Germinal center (tissue), 1 donor: ENCODE measurements around the gene TSPAN5.
A peak's percentile ranks its signal among the peaks of the same experiment; 100 is the strongest.
"Not testable (repeated sequence)": the region's sequence is repeated elsewhere in the genome, so short reads cannot be mapped to it uniquely, and the experiment has no call there.

Experiments used
- DNase-seq: peaks from one replicate; pipeline ENCODE4 v3.0.0; 2012; ENCODE audit warnings: mixed read lengths, low spot score

TSPAN5 gene

DNA sequence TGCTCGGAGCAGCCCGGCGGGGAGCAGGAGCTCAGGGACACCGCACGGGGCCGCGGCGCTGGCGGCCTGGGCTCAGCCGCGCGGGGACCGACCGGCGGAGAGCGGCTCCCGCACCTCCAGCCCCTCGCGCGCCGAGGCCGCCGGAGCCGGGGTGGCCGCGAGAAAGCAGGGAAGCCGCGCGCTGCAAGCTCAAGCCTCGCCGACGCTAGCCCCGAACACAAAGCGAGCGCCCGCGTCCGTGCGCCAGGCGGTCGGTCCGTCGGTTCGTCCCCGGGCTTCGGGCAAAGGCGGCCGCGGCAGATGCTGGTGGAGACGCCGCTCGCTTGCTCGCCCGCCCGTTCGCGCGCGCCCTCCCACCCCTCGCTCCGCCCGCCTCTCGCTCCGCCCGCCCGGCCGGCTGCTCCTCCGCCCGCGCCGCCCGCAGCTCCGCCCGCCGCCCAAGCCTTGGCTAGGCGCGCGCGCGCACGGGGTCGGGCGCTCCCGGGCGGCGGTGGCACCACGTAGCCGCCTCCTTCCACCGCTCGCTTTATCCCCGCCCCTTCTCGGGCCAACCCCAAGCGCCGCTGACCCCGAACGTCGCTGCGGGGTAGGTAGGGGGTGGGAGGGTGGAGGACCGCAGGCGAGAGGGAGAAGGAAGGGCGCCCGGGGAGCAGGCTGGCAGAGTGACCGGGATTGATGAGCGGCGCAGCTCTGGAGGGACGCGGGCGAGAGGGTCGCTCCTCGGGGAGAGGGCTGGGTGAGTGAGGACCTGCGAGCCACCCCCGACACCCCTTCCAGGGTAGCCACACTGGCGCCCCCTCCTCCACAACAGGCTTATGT lies at the start of gene TSPAN5:
TSS of gene TSPAN5 (minus strand) at position 325 of the 819 bp plus-strand sequence.
- peak; percentile 82 for DNase-seq

DNA sequence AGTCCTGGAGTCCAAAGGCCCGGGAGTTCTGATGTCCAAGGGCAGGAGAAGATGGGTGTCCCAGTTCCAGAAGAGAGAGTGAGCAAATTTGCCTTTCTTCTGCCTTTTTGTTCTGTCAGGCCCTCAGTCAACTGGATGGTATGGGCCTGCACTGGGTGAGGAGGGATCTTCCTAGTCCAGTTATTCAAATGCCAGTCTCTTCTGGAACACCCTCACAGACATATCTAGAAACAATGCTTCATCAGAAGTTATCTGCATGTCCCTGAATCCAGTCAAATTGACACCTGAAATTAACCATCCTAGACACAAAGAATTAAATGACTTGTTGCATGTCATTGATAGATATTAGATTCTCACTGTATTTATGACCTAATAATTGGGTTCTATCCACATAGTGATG lies 48.5 kb upstream of the TSPAN5 start:
- DNase-seq: no peak

DNA sequence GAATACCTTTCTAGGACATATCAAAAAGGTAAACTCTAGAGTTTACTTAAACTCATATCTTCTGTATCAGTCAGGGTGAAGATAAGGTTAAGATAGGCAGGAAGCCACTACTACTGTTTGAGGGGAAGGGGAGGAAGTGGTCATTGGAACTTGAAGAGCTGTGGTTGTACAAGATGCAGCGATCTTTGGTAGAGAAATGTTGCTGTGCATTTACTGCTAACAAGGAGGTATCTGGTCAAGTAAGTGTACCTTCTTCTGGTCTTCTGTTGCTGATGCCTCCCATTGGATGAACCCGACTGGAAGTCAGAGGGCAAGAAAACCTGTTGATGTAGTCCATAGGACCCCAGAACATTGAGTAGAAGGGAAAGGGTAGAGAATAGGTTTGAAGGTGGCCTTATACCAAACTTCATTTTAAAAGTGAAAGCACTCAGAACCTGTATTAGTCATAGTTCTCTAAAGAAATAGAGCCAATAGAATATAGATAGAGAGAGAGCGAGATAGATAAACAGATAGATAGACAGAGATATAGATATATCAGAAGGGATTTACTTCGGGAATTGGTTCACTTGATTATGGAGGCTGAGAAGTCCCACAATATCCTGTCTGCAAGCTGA lies 47.9 kb upstream of the TSPAN5 start:
- no peak for DNase-seq

DNA sequence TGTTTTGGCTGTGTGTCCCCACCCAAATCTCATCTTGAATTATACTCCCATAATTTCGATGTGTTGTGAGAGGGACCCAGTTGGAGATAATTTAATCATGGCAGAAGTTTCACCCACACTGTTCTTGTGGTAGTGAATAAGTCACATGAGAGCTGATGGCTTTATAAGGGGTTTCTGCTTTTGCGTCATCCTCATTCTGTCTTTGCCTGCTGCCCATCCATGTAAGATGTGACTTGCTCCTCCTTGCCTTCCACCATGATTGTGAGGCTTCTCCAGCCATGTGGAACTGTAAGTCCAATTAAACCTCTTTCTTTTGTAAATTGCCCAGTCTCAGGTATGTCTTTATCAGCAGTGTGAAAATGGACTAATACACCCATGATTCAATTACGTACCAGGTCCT lies 47.2 kb upstream of the TSPAN5 start:
- not testable (repeated sequence) for DNase-seq

DNA sequence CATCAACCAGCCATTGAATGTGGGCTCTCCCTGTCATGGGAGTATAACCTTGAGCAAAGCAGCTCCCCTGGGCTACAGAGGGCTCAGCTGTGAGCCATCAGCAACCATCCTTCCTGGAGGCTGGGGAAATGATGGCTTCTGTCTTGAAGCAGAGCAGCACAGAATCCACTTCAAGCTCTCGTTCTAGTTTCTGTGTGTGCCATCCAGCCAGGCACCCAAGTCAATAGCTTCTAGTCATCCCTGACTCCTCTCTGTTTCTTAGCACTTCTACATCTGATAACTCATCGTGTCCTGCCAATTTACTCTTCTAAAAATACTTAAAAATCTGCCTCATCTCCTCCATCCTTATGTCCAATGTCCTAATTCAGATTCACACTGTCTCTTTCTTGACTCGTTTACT lies 42.2 kb upstream of the TSPAN5 start:
- no peak for DNase-seq

DNA sequence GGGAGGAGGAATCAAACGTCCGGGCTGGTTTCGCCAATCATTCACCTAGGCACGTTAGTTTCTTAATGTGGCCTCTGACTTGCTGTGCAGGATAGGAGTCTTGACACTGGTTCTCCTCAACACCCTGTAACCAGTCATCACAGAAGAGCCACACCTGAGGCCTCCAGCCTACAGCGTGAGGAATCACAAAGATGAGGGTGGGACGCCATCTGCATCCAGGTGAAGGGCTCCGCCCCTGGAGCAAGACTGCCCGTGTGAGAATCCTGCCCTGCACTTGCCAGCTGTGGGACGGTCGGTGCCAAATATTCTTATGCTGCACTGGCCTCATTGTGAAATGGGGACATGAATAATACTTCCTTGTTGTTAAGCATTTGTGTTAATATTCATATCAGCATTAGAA lies 35.7 kb upstream of the TSPAN5 start:
- DNase-seq: no peak

DNA sequence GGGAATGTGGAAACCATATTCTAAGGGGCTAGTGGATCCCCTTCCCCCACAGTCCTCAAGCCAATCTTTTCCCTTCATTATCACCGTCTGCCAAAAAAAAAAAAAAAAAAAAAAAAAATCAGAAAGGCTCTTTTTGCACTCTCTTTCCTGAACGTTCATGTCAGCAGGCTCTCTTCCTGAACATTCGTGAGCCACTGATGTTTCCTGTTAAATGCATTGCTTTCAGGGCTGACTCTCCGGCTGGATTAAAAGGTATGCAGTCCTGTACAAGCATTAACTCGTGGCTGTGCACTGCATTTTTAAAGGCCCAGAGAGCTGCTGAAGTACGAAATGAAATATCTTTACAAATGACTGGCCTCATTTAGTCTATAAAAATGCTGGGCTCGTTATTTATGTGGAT lies 34.0 kb upstream of the TSPAN5 start:
- no peak for DNase-seq

DNA sequence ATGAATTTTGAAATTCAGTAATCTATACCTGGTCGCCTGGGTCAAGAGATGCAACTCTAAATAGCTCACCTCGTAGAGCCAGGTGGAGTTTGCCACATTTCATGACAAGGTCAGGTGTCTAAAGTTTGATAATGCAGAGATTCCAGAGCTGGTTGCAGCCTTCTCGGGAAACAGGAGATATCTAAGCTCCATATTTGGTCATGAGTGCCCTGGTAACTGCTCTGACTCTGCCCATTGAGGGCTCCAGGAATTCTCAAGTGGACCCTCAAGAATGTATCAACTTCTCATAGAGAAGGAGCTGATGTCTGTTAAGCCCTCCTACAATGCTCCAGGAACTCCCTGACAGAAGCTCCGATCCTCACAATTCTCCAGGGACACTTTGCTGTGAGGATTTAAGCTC lies 33.2 kb upstream of the TSPAN5 start:
- DNase-seq: no peak

DNA sequence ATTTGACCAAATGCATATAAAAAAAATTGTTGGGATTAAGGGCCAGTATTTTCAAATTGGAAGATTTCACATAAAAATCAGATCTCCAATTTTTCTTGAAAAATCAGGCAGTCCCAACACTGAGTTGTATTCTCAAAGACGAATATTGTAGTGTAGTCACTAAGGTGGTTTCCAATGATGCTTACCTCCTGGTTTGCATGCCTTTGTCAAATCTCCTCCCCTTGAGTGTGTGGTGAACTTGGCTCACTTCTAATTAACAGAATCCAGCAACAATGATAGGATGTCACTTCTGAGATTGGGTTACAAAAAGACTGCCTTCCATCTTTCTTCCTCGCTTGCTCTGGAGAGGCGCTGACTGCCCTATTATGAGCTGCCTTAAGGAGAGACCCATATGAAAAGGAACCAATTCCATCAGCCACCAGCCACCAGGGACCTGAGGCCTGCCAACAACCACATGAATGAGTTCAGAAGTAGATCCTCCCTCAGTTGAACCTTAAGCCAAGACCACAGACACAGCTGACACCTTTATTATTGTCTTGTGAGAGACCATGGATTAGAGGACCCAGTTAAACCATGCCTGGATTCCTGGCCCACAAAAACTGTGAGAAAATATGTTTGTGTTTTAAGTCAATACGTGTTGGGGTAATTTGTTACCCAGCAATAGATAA lies 31.2 kb upstream of the TSPAN5 start:
- no peak for DNase-seq

DNA sequence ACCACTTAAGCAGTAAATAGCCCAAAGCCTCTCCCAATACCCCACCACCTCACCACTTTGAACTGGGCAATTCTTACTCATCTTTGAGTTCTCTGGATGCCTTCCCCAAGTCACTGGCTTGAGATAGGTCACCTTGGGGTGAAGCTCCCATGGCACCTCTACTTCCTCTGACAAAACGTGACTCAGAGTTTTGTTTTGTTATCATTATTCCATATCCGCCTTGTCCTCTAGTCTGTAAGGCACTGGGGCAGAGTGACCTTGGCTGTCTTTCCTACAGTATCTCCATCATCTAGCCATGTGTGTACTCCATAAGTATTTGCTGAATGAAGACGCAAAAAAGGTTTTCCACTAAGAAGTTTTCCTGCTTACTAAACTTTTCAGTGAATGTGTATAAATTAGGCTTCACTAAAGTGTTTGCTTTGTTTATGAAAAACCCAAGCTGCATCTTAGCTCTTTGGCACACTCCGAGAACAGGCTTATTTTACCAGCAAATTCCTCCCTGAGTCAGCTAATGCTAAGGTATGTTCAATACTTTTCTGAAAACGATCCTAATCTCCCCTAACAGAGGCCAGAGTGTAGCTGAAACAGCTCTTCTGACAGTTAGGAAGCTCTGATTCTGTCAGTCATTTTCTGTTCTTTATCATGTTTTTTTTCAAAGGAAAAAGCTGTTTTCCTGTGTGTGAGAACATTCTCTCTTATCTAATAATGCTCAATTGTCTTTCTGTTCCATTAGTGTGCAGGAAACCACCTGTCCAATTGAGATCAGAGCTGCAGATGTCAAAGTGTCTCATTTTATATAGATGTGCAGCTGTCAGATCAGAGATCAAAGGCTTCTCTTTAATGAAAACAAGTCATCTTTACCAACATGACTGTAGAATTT lies 30.2 kb upstream of the TSPAN5 start:
- DNase-seq: no peak

DNA sequence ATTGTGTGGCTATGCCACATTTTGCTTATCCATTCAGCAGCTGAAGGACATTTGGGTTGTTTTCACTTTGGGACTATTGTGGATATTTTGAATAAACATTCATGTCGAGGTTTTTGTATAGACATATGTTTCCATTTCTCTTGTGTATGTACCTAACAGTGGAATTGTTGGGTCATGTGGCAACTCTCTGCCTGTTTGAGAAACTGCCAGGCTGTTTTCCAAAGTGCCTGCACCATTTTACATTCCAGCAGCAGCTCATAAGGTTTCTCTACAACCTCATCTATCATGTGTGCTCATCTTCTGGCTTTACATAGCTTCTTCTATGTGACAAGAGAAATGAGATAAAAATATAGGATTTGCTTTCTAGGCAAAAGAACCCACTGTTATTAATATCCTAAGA lies 29.5 kb upstream of the TSPAN5 start:
- DNase-seq: no peak

DNA sequence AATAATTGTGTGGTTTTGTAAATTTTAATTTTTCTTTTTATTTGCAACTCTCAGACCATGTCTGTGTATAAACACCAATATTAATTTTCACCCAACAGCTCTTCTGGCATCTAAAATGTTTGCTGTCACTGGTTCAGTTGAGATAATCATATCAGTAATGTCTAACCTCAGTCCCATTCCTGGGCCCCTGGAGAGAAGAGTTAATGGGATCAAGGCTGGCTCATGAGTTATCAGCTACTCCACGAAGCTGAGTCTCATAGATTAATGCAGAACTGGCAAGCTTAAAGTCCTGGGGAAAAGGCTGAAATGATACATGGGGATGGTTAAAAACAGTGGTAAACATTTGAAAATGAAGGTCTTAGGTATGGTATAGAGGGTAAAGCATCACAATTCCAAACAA lies 28.4 kb upstream of the TSPAN5 start:
- DNase-seq: no peak

DNA sequence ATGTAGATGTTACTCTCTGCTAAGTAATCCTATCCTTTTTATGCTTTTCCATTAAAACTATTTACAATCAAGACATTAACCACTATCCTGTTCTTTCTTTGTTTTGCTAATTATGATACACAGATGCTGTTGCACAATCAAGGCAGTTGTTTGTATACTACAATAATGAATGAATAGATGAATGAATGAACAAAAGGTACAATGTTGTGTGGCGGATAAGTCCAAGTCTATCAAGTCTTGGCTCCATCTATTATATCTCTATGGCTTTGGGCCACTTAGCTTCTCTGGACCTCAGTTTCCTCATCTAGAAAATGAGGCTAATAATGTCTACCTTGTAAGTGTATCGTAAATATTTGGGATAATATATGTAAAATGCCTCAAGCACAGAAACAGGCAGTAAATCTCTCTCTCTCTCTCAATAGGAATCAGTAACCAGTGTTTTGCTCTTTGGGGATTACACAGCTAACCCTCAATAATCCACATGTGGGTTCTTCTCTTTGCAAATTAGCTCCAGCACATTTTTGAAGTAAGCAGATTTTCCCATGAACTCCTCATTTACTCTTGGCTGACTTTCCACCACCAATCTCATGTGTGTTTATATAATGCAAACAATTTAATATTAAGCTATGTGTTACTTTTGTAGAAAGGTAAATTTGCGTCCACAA lies 27.8 kb upstream of the TSPAN5 start:
- no peak for DNase-seq

DNA sequence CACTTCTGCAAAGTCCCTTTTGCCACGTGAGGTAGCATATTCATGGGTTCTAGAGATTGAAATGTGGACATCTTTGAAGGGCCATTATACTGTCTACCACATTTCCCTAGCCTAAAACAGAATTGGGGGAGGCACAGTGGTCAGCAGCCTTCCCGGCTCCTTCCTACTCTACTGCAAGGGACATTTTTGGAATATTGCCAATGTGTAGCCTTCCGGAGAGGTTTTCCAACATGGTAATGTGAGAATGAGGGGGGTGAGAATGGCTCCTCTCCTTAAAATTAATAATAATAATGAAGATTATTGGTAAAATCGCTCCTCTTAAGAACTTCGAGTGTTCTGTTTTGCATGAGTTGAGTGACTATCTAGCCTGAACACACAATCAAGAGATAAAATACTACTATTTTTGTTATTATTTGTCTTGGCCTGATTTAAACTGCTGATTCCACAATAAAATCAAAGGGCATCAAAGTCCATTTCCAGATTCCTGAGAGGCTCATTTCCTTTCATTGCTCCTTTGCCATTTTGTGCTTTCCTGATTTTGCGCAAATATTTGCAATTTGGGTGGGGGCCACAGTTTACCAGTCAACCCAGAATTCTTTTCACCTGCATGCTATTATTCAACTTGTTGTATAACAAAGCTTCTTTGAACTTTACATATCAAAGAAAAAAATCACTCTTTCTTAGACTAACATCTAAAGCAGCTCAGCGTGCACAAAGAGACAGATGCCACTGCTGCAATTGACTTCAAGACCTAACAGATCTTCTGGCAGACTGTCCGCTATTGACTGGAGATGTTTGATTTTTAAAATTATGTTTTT lies 27.0 kb upstream of the TSPAN5 start:
- DNase-seq: no peak

DNA sequence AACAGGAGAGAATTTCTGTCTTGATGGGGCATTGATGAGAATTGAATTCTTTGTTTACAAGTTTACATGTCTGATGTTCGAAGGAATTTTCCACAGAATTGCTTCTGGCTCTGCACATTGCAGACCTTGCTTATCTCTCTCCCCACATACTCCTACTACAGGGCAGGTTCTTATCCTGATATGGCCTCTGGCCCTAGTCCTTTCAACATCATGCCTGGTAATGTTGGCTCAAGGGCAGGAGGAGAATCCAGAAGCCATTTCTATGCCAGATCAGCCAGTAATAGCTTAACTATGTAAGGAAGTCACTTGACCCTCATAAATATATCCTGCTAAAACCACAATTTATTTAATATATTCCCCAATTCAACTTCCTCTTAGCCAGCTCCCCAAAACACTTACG lies 24.3 kb upstream of the TSPAN5 start:
- DNase-seq: no peak

DNA sequence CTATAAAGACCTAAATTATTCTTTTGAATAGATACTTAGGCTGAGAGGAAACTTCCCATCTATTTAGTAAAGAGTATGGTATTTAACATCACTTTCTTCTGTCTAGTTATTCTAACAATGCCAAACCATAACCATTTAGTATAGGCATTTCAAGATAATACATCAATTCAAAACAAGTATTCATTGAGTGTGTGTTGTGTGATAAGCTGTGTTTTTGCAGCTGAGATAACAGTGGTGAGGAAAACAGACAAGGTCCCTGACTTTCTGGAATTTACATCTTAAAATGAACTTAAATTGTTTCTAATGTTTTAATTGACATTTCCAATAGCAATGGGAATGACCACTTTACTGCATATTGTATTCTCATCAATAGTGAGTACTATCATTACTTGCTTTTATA lies 22.4 kb upstream of the TSPAN5 start:
- no peak for DNase-seq

DNA sequence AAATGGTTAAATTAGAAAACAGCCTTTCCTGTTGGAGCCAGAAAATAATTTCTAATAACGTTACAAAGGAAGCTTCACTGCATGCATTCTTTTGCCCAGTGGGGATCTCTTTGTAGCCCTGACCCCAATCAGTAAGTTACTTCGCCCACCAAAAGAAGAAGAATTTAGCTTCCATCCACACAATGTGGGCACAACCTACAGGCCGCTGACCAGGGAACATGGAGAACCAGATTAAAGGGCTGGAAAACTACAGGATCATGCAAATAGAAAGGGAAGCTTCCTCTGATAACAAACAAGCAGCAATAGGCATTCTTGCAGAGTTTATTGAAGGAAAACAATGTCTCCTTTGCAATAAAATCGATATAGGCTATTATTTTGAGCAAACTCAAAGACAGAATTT lies 21.3 kb upstream of the TSPAN5 start:
- no peak for DNase-seq

DNA sequence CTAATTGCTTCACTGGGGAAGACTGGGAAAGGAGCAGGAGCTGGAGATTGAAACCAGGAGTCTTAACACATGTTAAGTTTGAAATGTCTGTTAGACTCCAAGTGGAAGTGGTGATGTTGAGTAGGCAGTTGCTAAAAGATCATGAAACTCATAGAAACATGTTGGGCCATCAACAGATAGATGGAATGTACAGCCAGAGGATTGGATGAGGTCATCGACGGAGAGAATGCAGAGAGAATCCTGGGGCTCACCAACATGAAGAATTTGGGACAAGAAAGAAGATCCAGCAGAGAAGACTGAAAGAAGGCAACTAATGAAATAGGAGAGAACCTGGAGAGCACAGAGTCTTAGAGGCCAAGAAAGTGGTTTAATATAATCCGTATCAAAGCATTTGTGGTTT lies 19.4 kb upstream of the TSPAN5 start:
- DNase-seq: no peak

DNA sequence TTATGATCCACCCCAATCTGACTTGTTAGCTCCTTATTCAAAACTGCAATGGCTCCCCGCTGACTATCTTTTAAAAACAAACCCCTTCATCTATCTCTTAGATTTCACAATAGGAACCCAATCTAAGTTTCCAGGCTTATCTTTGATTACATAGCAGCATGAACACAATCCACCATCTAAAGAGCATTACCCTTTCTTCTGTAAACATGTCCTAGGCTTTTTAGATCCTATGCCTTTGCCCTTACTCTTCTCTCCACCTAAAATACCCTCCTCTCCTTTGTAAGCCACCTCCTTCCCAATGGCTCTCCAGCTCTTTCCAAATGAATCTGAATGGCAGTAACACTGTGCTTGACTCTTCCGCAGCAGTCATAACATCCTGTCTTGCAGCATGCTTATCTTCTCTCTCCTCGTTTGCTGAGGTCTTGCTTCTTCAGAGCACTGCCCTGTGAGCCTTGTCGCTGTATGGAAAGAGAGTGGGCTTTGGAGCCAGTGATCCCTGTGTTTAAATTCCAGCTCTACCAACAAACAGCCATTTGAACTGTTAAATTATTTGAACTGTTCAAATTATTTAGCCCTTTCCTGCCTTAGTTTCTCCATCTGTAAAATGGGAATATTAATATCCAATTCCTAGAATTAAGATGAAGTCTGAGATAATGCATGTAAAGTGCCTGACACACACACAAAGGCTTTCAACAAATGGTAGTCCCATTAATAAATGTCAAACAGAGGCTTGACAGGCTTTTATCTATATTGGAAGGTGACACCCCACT lies 16.2 kb upstream of the TSPAN5 start:
- no peak for DNase-seq

DNA sequence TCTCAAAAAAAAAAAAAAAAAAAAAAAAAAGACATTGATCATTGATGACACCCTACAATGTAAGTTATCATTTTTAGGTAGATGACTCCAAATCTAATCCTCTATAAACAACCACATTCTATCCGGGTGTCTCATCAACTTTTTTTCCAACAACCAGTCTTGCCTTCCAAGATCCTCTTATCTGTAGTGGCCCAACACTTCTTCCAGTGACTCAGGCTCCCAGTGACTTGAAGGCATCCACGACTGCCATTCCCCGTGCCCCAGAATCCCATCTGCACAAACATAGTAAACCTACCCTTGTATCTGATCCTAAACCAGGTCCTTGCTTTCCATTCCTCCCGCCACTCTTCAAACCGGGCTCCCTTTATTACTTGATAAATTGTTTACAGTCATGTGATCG lies 15.6 kb upstream of the TSPAN5 start:
- no peak for DNase-seq
